NCI-H1092 (cell line): ENCODE measurements around the gene EEF1AKMT1.
"Not testable (repeated sequence)": the region's sequence is repeated elsewhere in the genome, so short reads cannot be mapped to it uniquely, and the experiment has no call there.

Source experiments
- DNase-seq: peaks from one replicate; lab custom pipeline; 2025; lab: John Stamatoyannopoulos, UW

EEF1AKMT1 gene

GRCh38 chr13:20776751-20777150 is 3.0 kb upstream of the EEF1AKMT1 start:
- DNase-seq = no peak

- DNase-seq = no peak
Measured at GRCh38 chr13:20775961-20776360, 2.2 kb upstream of the EEF1AKMT1 start.

- no peak for DNase-seq
Measured at GRCh38 chr13:20774746-20775145, 985 bp upstream of the EEF1AKMT1 start.

- no peak for DNase-seq
Measured at GRCh38 chr13:20772401-20773131, 1.2 kb downstream of the EEF1AKMT1 start.

- DNase-seq = no peak
Measured at GRCh38 chr13:20769834-20770233, 3.9 kb downstream of the EEF1AKMT1 start.

- no peak for DNase-seq
Measured at GRCh38 chr13:20769091-20769490, 4.7 kb downstream of the EEF1AKMT1 start.

- DNase-seq = no peak
Measured at GRCh38 chr13:20767309-20767943, 6.3 kb downstream of the EEF1AKMT1 start.

GRCh38 chr13:20760872-20761271 is 12.9 kb downstream of the EEF1AKMT1 start:
- DNase-seq = no peak

GRCh38 chr13:20754009-20754408 is 19.8 kb downstream of the EEF1AKMT1 start:
- DNase-seq = no peak

GRCh38 chr13:20749377-20749776 is 24.4 kb downstream of the EEF1AKMT1 start:
- DNase-seq = no peak

GRCh38 chr13:20743830-20744404 is 29.8 kb downstream of the EEF1AKMT1 start:
- not testable (repeated sequence) for DNase-seq

GRCh38 chr13:20740021-20740420 is 33.7 kb downstream of the EEF1AKMT1 start:
- no peak for DNase-seq

- DNase-seq = no peak
Measured at GRCh38 chr13:20738616-20739015, 35.1 kb downstream of the EEF1AKMT1 start.

- DNase-seq = no peak
Measured at GRCh38 chr13:20729633-20730585, 43.9 kb downstream of the EEF1AKMT1 start.

- DNase-seq = no peak
Measured at GRCh38 chr13:20728579-20729311, 45.0 kb downstream of the EEF1AKMT1 start.

- no peak for DNase-seq
Measured at GRCh38 chr13:20727856-20728255, 45.9 kb downstream of the EEF1AKMT1 start.

- peak; percentile 47 for DNase-seq
Measured at GRCh38 chr13:20721454-20722357, 52.1 kb downstream of the EEF1AKMT1 start.

- no peak for DNase-seq
Measured at GRCh38 chr13:20721058-20721453, 52.7 kb downstream of the EEF1AKMT1 start.

GRCh38 chr13:20720499-20720898 is 53.3 kb downstream of the EEF1AKMT1 start:
- no peak for DNase-seq

- no peak for DNase-seq
Measured at GRCh38 chr13:20719783-20720182, 54.0 kb downstream of the EEF1AKMT1 start.
